ENCODE results near the gene DNAH6.

DNA sequence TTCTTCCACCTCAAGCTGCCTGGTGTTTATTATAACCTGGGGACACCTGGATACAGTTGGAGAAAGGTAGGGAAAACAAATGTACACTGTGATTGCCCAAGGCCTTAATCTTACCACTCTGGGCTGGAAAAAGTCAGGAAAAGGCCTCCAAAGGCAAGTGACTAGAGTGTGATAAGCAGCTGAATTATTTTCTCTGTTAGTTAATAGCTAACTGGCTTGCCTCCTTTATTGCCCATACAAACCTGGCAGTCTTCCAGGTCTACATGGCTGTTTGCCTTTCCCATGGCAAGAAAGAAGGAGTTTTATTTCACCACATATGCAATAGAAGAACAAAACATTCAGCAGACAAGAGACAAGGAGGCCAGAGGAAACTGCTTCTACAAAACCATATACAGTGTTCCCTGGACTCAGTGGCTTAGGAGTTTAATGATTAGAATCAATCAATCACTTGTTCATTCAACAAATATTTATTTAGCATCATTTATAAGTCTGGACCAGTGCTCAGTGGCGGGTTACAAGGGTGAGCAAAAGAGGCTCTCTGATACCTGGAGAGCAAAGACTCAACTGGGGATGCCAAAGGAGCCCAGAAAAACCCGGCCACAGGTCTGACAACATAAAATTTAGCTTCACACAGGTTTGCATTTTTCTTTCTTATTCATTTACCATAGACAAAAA lies 29.7 kb upstream of the DNAH6 start:
- no peak for TF ChIP-seq CTCF (IDR thresholded peaks at IDR 0.05)
- peak; percentile 12 for TF ChIP-seq POLR2A (IDR thresholded peaks at IDR 0.05)
- peak in 2 of 3 donors; percentile 8 to 52 for TF ChIP-seq POLR2AphosphoS5 (IDR thresholded peaks at IDR 0.05)
- no peak for TF ChIP-seq EP300 (IDR thresholded peaks at IDR 0.05; ENCODE audit: low read depth)

Measured in transverse colon (tissue), 4 donors.